ENCODE results near the gene SOX21. TPM values are rescaled to one million over a fixed set of nuclear protein-coding genes. Genes with fewer than 3 reads are reported as not detected.

SOX21 gene
- total RNA-seq, 1 donor from 2014 or later: not detected

DNA sequence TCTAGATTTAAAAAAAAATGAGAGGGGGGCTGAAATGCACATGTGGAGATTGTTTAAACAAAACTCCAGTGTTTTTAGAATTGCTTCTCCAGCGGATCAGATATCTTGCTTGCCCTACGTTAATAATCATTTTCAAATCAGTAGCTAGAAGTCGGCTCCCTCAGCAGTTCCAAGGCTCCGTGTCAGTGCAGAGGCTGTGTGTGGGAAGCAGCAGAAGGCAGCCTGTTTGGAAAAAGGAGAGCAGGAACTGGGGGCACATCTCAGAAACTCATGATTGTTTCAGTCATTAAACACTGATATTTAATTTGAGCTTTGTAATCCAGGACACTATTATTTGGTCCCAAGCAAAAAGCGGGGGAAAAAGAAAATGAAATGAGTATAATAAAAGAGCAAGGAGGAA is 50.9 kb downstream of the SOX21 start:
- Histone ChIP-seq H3K36me3 (no peaks in the 10 kb centered on the region), H3K4me1 (no peaks in the 10 kb centered on the region), H3K27ac (no peak overlapping the region), H3K4me3 (no peak overlapping the region), H3K27me3 (no peaks in the 10 kb centered on the region), H3K9me3 (no peaks in the 10 kb centered on the region)
- TF ChIP-seq, protein P1, sequence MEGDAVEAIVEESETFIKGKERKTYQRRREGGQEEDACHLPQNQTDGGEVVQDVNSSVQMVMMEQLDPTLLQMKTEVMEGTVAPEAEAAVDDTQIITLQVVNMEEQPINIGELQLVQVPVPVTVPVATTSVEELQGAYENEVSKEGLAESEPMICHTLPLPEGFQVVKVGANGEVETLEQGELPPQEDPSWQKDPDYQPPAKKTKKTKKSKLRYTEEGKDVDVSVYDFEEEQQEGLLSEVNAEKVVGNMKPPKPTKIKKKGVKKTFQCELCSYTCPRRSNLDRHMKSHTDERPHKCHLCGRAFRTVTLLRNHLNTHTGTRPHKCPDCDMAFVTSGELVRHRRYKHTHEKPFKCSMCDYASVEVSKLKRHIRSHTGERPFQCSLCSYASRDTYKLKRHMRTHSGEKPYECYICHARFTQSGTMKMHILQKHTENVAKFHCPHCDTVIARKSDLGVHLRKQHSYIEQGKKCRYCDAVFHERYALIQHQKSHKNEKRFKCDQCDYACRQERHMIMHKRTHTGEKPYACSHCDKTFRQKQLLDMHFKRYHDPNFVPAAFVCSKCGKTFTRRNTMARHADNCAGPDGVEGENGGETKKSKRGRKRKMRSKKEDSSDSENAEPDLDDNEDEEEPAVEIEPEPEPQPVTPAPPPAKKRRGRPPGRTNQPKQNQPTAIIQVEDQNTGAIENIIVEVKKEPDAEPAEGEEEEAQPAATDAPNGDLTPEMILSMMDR (IDR thresholded peaks at IDR 0.05): no peak
- intact Hi-C loops (cut with DNase I): no loop called here
- no peak for DNase-seq (ENCODE audit: low spot score in 2 of 2)

DNA sequence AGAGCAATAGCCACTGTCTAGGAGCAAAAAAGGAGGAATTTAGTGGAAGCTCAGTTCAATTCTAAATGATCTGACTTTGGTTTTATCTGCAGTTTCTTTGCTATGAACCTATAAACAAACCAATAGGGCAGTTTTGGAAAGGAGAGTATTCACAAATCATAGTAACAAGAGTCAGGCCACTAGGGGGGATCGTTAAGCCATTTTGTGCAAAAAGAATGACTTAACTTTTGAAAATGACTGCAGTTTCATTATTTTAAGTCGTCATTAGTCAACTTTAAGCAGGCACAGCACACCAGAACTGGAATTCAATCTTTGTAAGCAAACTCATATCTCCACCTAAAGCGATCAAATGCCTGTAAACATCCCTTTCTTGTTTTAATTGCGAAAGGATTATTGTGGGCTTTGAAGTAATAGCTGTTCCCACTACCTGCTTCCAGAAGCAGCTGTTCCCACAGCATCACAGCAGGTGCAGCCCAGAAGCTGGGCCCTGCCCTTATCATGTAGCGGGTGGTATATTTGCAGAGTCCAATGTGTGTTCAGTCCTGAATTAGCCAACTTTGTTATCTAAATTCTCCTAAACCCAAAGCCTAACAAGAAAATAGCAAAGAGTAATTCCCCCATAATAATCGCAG is 51.5 kb downstream of the SOX21 start:
- H3K36me3 ChIP-seq: no peaks in the 10 kb centered on the region
- H3K27me3 ChIP-seq: no peaks in the 10 kb centered on the region
- intact Hi-C loops (cut with DNase I): no loop called here
- TF ChIP-seq, protein P1 (IDR thresholded peaks at IDR 0.05): no peak
- no peaks in the 10 kb centered on the region for H3K9me3 ChIP-seq
- H3K4me1 ChIP-seq: no peaks in the 10 kb centered on the region
- H3K4me3 ChIP-seq: no peak overlapping the region
- H3K27ac ChIP-seq: no peak overlapping the region
- DNase-seq (ENCODE audit: low spot score in 2 of 2): no peak

Other genes with a start within 250 kb of the SOX21 start
- gene DCT, start 232.9 kb downstream of the SOX21 start, total RNA-seq: not detected
- gene TGDS, start 116.4 kb downstream of the SOX21 start, total RNA-seq: 22.6 TPM
- gene GPR180, start 110.7 kb downstream of the SOX21 start, total RNA-seq: 2.3 TPM

All from ascending aorta (tissue), 2 donors.